CD4-positive, alpha-beta T cell treated with Interleukin-6 at 100 ng/mL for 8 hours (primary cell): ENCODE measurements around the gene UVSSA.

Experiments
- DNase-seq: peaks from one replicate; pipeline ENCODE4 v3.0.0-alpha.2; 2020; ENCODE audit warnings: mixed read lengths, low spot score

Gene UVSSA

GRCh38 chr4:1409079-1409478 is 62.1 kb downstream of the UVSSA start:
- no peak for DNase-seq

- no peak for DNase-seq
Measured at GRCh38 chr4:1409491-1410425, 62.8 kb downstream of the UVSSA start.

- DNase-seq, result no peak
Measured at GRCh38 chr4:1410491-1411325, 63.7 kb downstream of the UVSSA start.

- DNase-seq, result no peak
Measured at GRCh38 chr4:1411436-1412375, 64.7 kb downstream of the UVSSA start.

GRCh38 chr4:1412376-1413203 is 65.6 kb downstream of the UVSSA start:
- no peak for DNase-seq

- DNase-seq, result no peak
Measured at GRCh38 chr4:1413204-1413663, 66.2 kb downstream of the UVSSA start.

GRCh38 chr4:1413687-1414479 is 66.9 kb downstream of the UVSSA start:
- no peak for DNase-seq

GRCh38 chr4:1414831-1415680 is 68.0 kb downstream of the UVSSA start:
- DNase-seq, result no peak

GRCh38 chr4:1415681-1415981 is 68.6 kb downstream of the UVSSA start:
- DNase-seq, result no peak

GRCh38 chr4:1416051-1416947 is 69.3 kb downstream of the UVSSA start:
- DNase-seq, result no peak

GRCh38 chr4:1416948-1417260 is 69.9 kb downstream of the UVSSA start:
- no peak for DNase-seq

- DNase-seq, result no peak
Measured at GRCh38 chr4:1417522-1418390, 70.7 kb downstream of the UVSSA start.

GRCh38 chr4:1418494-1419285 is 71.7 kb downstream of the UVSSA start:
- DNase-seq, result no peak

GRCh38 chr4:1419708-1420107 is 72.7 kb downstream of the UVSSA start:
- DNase-seq, result no peak

GRCh38 chr4:1421657-1422056 is 74.6 kb downstream of the UVSSA start:
- no peak for DNase-seq

- DNase-seq, result no peak
Measured at GRCh38 chr4:1427010-1427409, 80.0 kb downstream of the UVSSA start.
